ENCODE data around the gene TTF1. TPM values are rescaled to one million over a fixed set of nuclear protein-coding genes. Genes with fewer than 3 reads are reported as not detected.

Gene TTF1
- total and polyA plus RNA-seq, 2 of the 13 experiments (the other 11 are each of a cell fraction or from before 2014, with no cell fraction given): 3.4 to 9.8 TPM

GRCh38 chr9:132411091-132411508 is 4.5 kb upstream of the TTF1 start (continued):
- peak; percentile 48; the same call in 1 of the 2 replicates for TF ChIP-seq KDM2A (CRISPR knock-in tag; IDR thresholded peaks at IDR 0.05; ENCODE audit: borderline replicate concordance, low read depth)
- no peak for TF ChIP-seq EHMT2 (IDR thresholded peaks at IDR 0.05; ENCODE audit: borderline replicate concordance, low read depth, low read length)
- peak; percentile 22; the same call in 1 of the 2 replicates for TF ChIP-seq ZMYM4 (CRISPR knock-in tag; IDR thresholded peaks at IDR 0.05)
- TF ChIP-seq HBP1 (CRISPR knock-in tag; IDR thresholded peaks at IDR 0.05; ENCODE audit: low read depth): no peak
- 0 out of 2 replicates have a peak, but pooled peaks have one; percentile 16 for TF ChIP-seq ZNF687 (CRISPR knock-in tag; IDR thresholded peaks at IDR 0.05)
- TF ChIP-seq RAD51 (IDR thresholded peaks at IDR 0.05; ENCODE audit: borderline replicate concordance): no peak
- TF ChIP-seq SMYD3 (CRISPR knock-in tag; IDR thresholded peaks at IDR 0.05): no peak
- TF ChIP-seq GABPB1 (CRISPR knock-in tag; IDR thresholded peaks at IDR 0.05): peak; percentile 35; the same call in 1 of the 2 replicates
- peak; percentile 92 for TF ChIP-seq CTCF (CRISPR knock-in tag; IDR thresholded peaks at IDR 0.05)
- TF ChIP-seq TARDBP (CRISPR knock-in tag; IDR thresholded peaks at IDR 0.05): no peak
- peak; percentile 39; the same call in 1 of the 2 replicates for TF ChIP-seq ARID4A (CRISPR knock-in tag; IDR thresholded peaks at IDR 0.05; ENCODE audit: borderline replicate concordance)
- no peak for TF ChIP-seq KMT2A (CRISPR knock-in tag; IDR thresholded peaks at IDR 0.05)
- TF ChIP-seq ZNF296 (CRISPR knock-in tag; conservative IDR thresholded peaks at IDR 0.05): no peak
- TF ChIP-seq SOX5 (CRISPR knock-in tag; IDR thresholded peaks at IDR 0.05; ENCODE audit: borderline replicate concordance): no peak
- no peak for TF ChIP-seq ZNF569 (CRISPR knock-in tag; IDR thresholded peaks at IDR 0.05; ENCODE audit: borderline replicate concordance)
- TF ChIP-seq ZNF263 (CRISPR knock-in tag; IDR thresholded peaks at IDR 0.05): peak; percentile 84
- no peak for TF ChIP-seq ZNF607 (CRISPR knock-in tag; IDR thresholded peaks at IDR 0.05; ENCODE audit: borderline replicate concordance)
- TF ChIP-seq ZNF446 (CRISPR knock-in tag; IDR thresholded peaks at IDR 0.05): 0 out of 2 replicates have a peak, but pooled peaks have one; percentile 20
- TF ChIP-seq RNF2 (conservative IDR thresholded peaks at IDR 0.05; ENCODE audit: low read depth): no peak

All from HepG2 (cell line).